Frontal cortex (tissue), 4 donors: ENCODE measurements around the gene CDH4. TPM values are rescaled to one million over a fixed set of nuclear protein-coding genes. Genes with fewer than 3 reads are reported as not detected.

Source experiments
- DNase-seq, 2 donors: peaks; one replicate each; pipeline ENCODE4 v3.0.0; 2012; ENCODE audit warnings: low spot score in 2 of 2
- FAIRE-seq: peaks from 2 replicates; lab custom pipeline; 2012; peaks lifted over from hg19 to GRCh38; lab: Jason Lieb, UNC
- total RNA-seq: library from RNA; depleted of rRNA; stranded (reverse); fragments of >200 nt; gene quantifications from one replicate; pipeline ENCODE4 v1.2.3, GENCODE V29; 2014
- donor health status: control.
- donor health status: control.
- donor health status: control.

Gene CDH4
- total RNA-seq, 1 donor from 2014 or later: 22.8 TPM

DNA sequence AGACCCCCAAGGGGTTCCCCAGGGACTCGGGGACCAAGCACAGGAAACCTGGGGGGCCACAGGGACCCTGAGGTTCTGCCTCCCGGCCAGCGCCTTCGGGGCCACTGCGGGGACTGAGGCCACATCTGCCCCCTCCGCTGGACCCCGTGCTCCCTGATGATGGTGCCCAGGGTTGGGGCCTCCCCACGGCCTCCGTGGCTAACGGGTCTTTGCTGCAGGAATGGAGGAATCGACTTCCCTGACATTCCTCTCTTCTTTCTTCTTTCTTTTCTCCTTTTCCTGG is 483.4 kb downstream of the CDH4 start:
- DNase-seq (no peak), FAIRE-seq (no peak)

DNA sequence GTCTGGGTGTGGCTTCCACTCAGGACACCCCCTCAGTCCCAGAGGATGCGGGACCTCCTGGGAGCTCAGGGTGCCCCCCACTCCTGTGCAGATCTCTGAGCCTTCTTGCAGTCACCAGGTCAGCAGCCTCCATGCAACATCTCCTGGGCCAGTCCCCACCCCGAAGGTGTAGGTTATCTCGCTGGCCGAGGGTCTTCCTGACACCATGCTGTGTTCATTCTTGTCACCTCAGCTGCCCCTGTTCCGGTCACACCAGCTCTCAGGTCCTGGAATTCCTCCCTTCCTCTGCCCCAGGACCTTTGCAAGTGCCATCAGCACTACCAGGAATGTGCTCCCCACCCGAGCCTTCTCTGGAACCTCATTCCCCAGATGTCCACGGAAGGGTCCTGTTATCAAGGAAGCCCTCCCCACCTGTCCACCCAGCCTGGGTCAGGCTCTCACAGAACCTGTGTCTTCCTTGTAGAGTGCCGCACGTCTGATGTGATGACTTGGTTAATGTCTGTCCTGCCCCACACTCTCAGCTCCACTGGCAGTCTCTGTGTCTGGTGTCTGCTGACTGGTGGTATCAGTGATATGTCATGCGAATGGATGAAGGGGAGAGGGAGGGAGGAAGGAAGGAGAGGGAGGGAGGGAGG is 484.1 kb downstream of the CDH4 start:
- DNase-seq (no peak), FAIRE-seq (no peak)

- no peak for DNase-seq
- no peak for FAIRE-seq
These were observed 484.8 kb downstream of the CDH4 start for GRCh38 chr20:61736751-61737310.

- FAIRE-seq (no peak), DNase-seq (no peak)
These were observed 485.3 kb downstream of the CDH4 start for GRCh38 chr20:61737346-61737745.

GRCh38 chr20:61737812-61738443 is 485.9 kb downstream of the CDH4 start:
- FAIRE-seq (no peak), DNase-seq (no peak)

DNA sequence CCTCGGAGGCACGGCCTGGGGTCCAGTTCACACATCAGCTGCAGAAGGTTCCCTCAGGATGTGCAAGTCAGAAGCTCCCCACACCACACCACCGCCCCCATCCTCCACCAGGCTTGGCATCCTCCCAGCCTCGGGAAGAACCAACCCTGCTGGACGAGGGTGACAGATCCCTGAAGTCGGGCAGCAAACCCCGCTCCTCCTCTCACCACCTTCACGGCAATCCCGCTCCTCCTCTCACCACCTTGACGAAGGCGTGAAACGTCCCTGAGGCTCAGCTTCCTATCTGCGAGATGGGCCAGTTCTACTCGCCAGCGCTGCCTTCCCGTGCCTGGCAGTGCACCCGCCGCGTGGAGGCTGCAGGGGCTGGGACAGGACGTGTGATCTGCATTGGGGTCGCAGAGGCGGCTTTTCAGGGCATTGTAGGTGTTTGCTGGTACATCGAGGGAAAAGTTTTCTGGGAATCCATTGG is 486.6 kb downstream of the CDH4 start:
- FAIRE-seq (no peak), DNase-seq (no peak)

- FAIRE-seq (no peak), DNase-seq (no peak)
These were observed 487.2 kb downstream of the CDH4 start for GRCh38 chr20:61739086-61739831.

DNA sequence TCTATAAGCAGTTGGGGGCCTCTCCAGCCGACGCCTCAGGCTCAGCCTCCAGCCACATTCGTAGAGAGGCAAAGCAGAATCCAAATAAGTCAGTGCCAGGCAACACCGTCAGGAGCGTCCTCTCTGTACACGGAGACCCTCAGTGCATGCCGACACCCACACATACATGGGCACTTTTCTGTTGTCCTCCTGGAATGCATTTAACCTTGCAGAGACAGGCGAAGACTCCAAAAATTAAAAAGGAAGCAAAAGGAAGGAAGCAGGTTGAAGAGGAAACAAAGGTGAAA is 487.7 kb downstream of the CDH4 start:
- FAIRE-seq (no peak), DNase-seq (no peak)

DNA sequence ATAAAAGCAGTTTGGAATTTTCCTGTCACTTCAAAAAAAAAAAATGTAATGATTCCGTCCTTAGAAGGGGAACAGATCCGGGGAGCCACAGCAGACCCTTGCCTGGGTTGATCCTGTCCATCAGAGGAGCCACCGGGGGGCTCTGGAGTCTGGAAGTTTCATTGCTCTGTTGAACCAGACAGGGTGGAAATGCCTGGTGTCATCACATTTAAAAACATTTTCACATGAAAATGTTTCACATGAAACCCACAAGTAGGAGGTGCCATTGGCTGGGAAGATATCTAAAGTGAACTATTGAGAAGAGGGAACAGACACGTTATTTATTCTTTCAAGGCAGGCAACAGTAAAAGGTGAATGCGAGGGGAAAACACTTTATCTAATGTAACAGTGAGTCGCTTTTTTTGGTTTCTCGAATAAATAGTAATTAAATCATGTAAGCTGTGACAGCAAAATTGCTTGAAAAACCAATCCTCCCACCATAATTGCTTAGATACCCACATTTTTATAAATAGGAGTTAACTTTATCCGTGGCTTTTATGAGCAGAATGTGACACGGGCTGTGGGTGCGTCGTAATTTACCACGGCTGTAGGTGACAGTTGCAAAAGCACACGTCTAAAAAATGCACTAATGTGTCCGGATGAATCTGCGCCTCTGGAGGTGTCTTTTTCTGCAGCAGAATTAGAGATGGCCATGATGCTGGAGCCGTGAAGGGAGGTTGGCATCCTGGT is 490.2 kb downstream of the CDH4 start:
- peak in 1 of 2 donors; percentile 49 for DNase-seq

DNA sequence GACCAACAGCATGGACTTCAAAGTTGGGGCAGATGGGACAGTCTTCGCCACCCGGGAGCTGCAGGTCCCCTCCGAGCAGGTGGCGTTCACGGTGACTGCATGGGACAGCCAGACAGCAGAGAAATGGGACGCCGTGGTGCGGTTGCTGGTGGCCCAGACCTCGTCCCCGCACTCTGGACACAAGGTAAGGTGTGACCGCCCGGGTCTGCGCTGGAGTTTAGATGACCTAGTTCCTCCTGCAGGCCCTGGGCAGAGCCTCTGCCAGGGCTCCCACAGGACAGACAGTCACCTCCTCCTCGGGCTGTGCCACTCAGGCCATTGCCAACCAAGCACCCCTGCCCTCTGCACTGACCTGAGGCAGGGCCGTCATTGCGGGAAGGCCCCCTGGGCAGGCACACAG is 491.5 kb downstream of the CDH4 start:
- DNase-seq: no peak
- FAIRE-seq: no peak

More for the DNA sequence above, 490.2 kb downstream of the CDH4 start:
- FAIRE-seq: no peak

GRCh38 chr20:61744691-61745396 is 492.8 kb downstream of the CDH4 start:
- FAIRE-seq: no peak
- no peak for DNase-seq

DNA sequence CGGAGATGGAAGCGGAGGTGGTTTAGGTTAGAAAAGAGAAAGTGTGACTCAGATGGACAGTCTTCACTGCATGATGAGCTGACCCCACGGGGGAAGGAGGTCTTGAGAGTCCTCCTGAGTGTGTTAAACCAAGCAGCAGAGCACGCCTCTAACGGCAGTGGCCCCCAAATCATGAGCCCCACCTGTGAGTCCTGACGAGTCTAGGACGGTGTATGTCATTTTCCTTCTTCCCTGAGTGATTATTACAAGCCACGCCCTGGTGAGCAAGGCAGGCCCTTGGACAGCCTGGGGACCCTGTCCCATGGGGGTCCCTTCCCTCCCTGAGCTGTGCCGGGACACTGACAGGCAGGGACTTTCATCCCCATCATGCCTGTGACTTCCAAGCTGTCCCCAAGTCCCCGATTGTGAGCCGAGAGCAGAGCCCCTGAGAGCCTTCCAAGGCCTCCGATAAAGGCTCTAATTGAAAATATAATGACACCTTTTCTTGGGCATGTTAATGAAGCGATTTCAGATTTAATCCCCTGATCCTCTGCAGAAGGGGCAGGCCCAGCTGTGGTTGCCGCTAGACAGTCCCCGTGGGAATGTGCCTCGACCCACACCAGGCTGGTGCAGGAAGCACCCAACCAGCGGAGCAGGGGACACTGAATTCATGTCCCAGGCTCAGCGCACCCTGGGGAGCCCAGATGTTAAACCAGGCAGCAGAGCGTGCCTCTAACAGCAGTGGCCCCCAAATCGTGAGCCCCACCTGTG is 493.5 kb downstream of the CDH4 start:
- DNase-seq (no peak), FAIRE-seq (no peak)

GRCh38 chr20:61746147-61746646 is 494.1 kb downstream of the CDH4 start:
- FAIRE-seq (no peak), DNase-seq (no peak)

- FAIRE-seq (no peak), DNase-seq (no peak)
These were observed 494.7 kb downstream of the CDH4 start for GRCh38 chr20:61746781-61747180.

- FAIRE-seq (no peak), DNase-seq (no peak)
These were observed 496.3 kb downstream of the CDH4 start for GRCh38 chr20:61748376-61748775.

DNA sequence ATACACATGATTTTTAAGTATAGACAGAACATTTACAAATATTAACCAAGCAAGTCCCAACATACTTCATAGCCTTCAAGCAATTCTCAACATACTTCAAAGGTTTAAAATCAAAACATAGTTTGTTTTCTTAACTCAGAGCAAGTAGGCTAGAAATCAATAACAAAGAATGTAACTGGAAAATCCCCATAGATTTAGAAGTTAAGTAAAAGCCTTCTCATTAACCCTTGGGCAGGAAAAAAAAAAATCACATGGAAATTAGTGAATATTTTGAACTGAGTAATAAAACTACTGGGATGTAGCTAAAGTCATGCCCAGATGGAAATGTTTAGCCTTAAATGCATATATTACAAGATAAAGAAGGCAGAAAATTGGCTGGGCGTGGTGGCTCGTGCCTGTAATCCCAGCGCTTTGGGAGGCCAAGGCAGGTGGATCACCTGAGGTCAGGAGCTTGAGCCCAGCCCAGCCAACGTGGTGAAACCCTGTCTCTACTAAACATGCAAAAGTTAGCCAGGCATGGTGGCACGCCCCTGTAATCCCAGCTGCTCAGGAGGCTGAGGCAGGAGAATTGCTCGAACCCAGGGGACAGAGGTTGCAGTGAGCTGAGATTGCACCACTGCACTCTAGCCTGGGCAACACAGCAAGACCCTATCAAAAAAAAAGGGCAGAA is 497.5 kb downstream of the CDH4 start:
- FAIRE-seq: no peak
- DNase-seq: no peak

DNA sequence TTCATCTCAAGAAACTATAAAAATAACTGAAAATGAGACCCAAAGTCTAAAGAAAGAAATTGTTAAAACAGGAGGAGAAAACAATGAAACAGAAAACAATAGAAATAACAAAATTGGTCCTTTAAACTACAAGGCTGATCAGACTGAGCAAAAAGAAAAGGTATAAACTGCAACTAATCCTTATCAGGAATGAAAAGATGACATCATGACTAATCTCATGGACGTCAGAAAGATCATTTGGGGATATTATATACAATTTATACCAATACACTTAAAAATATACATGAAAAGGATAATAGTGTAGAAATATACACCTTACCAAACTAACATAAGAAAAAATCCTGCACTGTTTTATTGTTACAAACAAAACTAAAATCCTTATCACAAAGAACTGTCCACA is 498.0 kb downstream of the CDH4 start:
- FAIRE-seq (no peak), DNase-seq (no peak)

DNA sequence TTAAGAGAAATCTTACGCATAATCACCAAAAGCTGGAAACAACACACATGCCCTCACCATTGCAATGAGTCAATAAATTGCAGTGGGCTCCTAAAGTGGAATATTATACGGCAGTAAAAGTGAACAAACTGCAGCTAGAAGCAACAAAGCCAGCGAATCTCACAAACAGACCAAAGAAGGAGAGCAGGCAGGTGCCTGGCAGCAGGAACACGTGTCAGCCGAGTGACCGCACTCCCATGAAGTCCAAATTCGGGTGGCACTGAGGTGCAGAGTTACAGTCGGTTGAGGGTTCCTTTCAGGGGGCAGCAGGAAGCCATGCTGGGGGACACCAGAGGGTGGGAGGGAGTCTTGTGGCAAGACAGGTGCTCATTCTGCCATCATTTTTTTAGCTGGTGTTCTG is 500.5 kb downstream of the CDH4 start:
- FAIRE-seq: no peak
- no peak for DNase-seq
